B cell (primary cell): ENCODE measurements around the gene TUBA4B. TPM values are rescaled to one million over a fixed set of nuclear protein-coding genes. Genes with fewer than 3 reads are reported as not detected.

Experiments used
- ATAC-seq: fragments of 200-7000 bp; cut with Tn5 transposase; one replicate; pipeline ENCODE4 v1.10.0; 2021; ENCODE audit warnings: low read depth, mild to moderate bottlenecking, moderate number of reproducible peaks, moderate library complexity
- CTCF ChIA-PET: fragments of 350-600 bp; sonication (Branson Sonifier 250); formaldehyde crosslinking; loops from one replicate; lab custom pipeline; 2021; ENCODE audit warnings: antibody characterized with exemption, inconsistent platforms; lab: Charles Lee
- POLR2A ChIA-PET: fragments of 350-600 bp; sonication (Branson Sonifier 250); formaldehyde crosslinking; loops from one replicate; lab custom pipeline; 2021; ENCODE audit warnings: antibody characterized with exemption; lab: Charles Lee
- DNase-seq: peaks from one replicate; pipeline ENCODE4 v3.0.0; 2013
- H2AFZ ChIP-seq: 2 replicates; pipeline ENCODE4 v1.6.1; 2012; ENCODE audit warnings: mild to moderate bottlenecking, low read depth, low read length; ENCODE audit not compliant: insufficient read depth, poor library complexity, severe bottlenecking
- H3K27ac ChIP-seq, 2 donors: 1 replicate in 1 of 2; 2 replicates in 1 of 2; pipeline ENCODE4 v1.5.1; 2012 to 2013; ENCODE audit warnings: low read length in 2 of 2, mild to moderate bottlenecking in 2 of 2, moderate library complexity in 1 of 2
- H3K27me3 ChIP-seq, 4 experiments: fragments of 200-600 bp in 1 of 4; sonication (generic) in 1 of 4; replicated peaks in 1 of 4; 1 replicate in 2 of 4; 2 replicates in 2 of 4; pipeline versions ENCODE4 v1.6.1 to v1.7.0; 2013 to 2016; ENCODE audit warnings: low read length in 3 of 4, mild to moderate bottlenecking in 2 of 4, mixed read lengths in 1 of 4, moderate library complexity in 1 of 4; ENCODE audit not compliant: insufficient read depth in 4 of 4, control insufficient read depth in 3 of 4; ENCODE audit errors: control extremely low read depth in 1 of 4
- H3K36me3 ChIP-seq, 2 experiments: replicated peaks in 1 of 2; 1 replicate in 1 of 2; 2 replicates in 1 of 2; pipeline versions ENCODE4 v1.6.1 to v1.7.1; 2013; ENCODE audit warnings: low read length in 1 of 2; ENCODE audit not compliant: insufficient read depth in 2 of 2, control insufficient read depth in 1 of 2; ENCODE audit errors: control extremely low read depth in 1 of 2, extremely low read depth in 1 of 2
- H3K4me1 ChIP-seq, 2 donors: fragments of 200-600 bp in 1 of 2; sonication (generic) in 1 of 2; 1 replicate in 1 of 2; 2 replicates in 1 of 2; pipeline versions ENCODE4 v1.5.1 to v1.6.1; 2013 to 2017; ENCODE audit warnings: low read length in 2 of 2; ENCODE audit not compliant: control insufficient read depth in 2 of 2, insufficient read depth in 2 of 2
- H3K4me2 ChIP-seq: replicated peaks from 2 replicates; pipeline ENCODE3; 2012; ENCODE audit warnings: mild to moderate bottlenecking, low read depth, low read length; ENCODE audit not compliant: poor library complexity, severe bottlenecking
- H3K4me3 ChIP-seq, 5 experiments: fragments of 200-600 bp in 1 of 5; sonication (generic) in 1 of 5; 1 replicate in 3 of 5; 2 replicates in 2 of 5; pipeline versions ENCODE4 v1.5.1 to v1.7.0; 2011 to 2016; ENCODE audit warnings: low read length in 4 of 5, mild to moderate bottlenecking in 4 of 5, low read depth in 2 of 5, control low read depth in 1 of 5, moderate library complexity in 1 of 5; ENCODE audit not compliant: insufficient read depth in 1 of 5; ENCODE audit errors: control extremely low read depth in 1 of 5, extremely low read depth in 1 of 5
- H3K79me2 ChIP-seq: fragments of 200-600 bp; sonication (generic); one replicate; pipeline ENCODE4 v1.6.0; 2016; ENCODE audit warnings: low read length; ENCODE audit not compliant: control insufficient read depth, insufficient read depth
- H3K9ac ChIP-seq: fragments of 200-600 bp; sonication (generic); 2 replicates; pipeline ENCODE4 v1.6.1; 2017; ENCODE audit warnings: mild to moderate bottlenecking, low read length, moderate library complexity
- H3K9me3 ChIP-seq, 3 donors: one replicate each; pipeline versions ENCODE4 v1.6.1 to v1.7.1; 2013; ENCODE audit warnings: low read length in 2 of 3; ENCODE audit not compliant: control insufficient read depth in 2 of 3, insufficient read depth in 1 of 3; ENCODE audit errors: control extremely low read depth in 1 of 3
- H4K20me1 ChIP-seq: 2 replicates; pipeline ENCODE4 v1.6.0; 2012; ENCODE audit warnings: mild to moderate bottlenecking, low read length; ENCODE audit not compliant: insufficient read depth, control insufficient read depth, poor library complexity, severe bottlenecking
- H3K27ac Mint-ChIP-seq: one replicate; pipeline ENCODE4 v1.8.0; 2021; ENCODE audit warnings: mixed read lengths
- H3K27me3 Mint-ChIP-seq: one replicate; pipeline ENCODE4 v1.8.0; 2021; ENCODE audit warnings: mixed read lengths
- H3K4me1 Mint-ChIP-seq: one replicate; pipeline ENCODE4 v1.8.0; 2021; ENCODE audit warnings: mixed read lengths
- H3K4me3 Mint-ChIP-seq: one replicate; pipeline ENCODE4 v1.8.0; 2021; ENCODE audit warnings: mixed read lengths
- H3K9me3 Mint-ChIP-seq: one replicate; pipeline ENCODE4 v1.8.0; 2022; ENCODE audit warnings: mixed read lengths; ENCODE audit not compliant: insufficient read depth
- EZH2 ChIP-seq: IDR thresholded peaks from 2 replicates; pipeline ENCODE4 v1.6.1; 2012; ENCODE audit warnings: borderline replicate concordance, low read depth, mild to moderate bottlenecking, moderate library complexity, low read length; ENCODE audit not compliant: insufficient read depth, poor library complexity, severe bottlenecking
- WGBS: methylation state at CpG from one replicate; pipeline ENCODE4 v1.1.5; 2013; ENCODE audit warnings: missing lambda C conversion rate; ENCODE audit not compliant: insufficient coverage; 5-methylcytosine and 5-hydroxymethylcytosine counted together
- intact Hi-C: fragments of 100-400 bp; cut with micrococcal nuclease; formaldehyde crosslinking; loops from one replicate; pipeline ENCODE4 v1.10.0; 2022
- polyA plus RNA-seq: library from polyadenylated mRNA; depleted of rRNA; stranded (reverse); fragments of >200 nt; gene quantifications from 2 replicates; pipeline ENCODE4 v1.2.3, GENCODE V29; 2012
- total RNA-seq, 2 donors: library from RNA; stranded (reverse); fragments of 120-200 nt in 1 of 2; gene quantifications; 1 replicate in 1 of 2; 2 replicates in 1 of 2; pipeline versions ENCODE4 v1.2.3 to v1.2.4, GENCODE V29; 2013 to 2022
- TF ChIP-seq, protein P1 (sequence below): fragments of 200-600 bp; IDR thresholded peaks from one replicate; pipeline ENCODE4 v1.8.0; 2022; ENCODE audit warnings: antibody characterized with exemption, mild to moderate bottlenecking

Gene TUBA4B
- total and polyA plus RNA-seq, 2 donors (not counting 1 experiment from before 2014, with no cell fraction given): not detected

DNA sequence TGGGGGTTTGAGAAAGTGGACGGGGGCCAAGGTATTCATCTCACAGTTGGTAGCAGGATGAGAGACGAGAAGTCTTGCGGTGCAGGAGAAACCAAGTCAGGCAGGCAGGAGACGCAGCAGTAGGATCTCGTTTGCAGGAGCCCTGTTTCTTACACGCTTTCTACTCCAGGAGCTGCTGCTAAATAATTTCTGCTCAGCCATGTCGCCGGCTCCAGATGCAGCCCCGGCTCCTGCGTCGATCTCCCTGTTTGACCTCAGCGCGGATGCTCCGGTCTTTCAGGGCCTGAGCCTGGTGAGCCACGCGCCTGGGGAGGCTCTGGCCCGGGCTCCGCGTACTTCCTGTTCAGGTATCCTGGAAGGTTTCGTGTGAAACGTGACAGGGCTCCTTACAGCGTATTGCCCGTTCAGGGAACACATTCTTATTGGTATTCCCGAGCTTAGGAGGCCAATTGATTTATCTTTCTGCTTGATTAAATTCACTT is 22.9 kb upstream of the TUBA4B start:
- 1% methylated on average over 24 of the region's 24 CpGs for WGBS
- Mint-ChIP-seq H3K4me1 (peaks cover 38% of the 10 kb centered on the region), H3K27me3 (no peaks in the 10 kb centered on the region), H3K27ac (peak overlapping the region; percentile 98), H3K4me3 (peak overlapping the region; percentile 99), H3K9me3 (no peaks in the 10 kb centered on the region)
- Histone ChIP-seq H3K9ac (peak overlapping the region; percentile 82), H3K36me3 (peaks cover 5 to 45% of the 10 kb centered on the region in 2 experiments), H4K20me1 (peaks cover 63% of the 10 kb centered on the region), H2AFZ (peak overlapping the region; percentile 78), H3K4me3 (peak overlapping the region; percentile 86 to 98 (median 92)), H3K27me3 (no peaks in the 10 kb centered on the region), H3K9me3 (no peaks in the 10 kb centered on the region), H3K27ac (peak overlapping the region; percentile 74 to 87), H3K4me2 (peak overlapping the region; percentile 93), H3K79me2 (peaks cover 71% of the 10 kb centered on the region), H3K4me1 (peaks cover 17 to 23% of the 10 kb centered on the region in 2 donors)
- TF ChIP-seq EZH2: no peak
- TF ChIP-seq, protein P1, sequence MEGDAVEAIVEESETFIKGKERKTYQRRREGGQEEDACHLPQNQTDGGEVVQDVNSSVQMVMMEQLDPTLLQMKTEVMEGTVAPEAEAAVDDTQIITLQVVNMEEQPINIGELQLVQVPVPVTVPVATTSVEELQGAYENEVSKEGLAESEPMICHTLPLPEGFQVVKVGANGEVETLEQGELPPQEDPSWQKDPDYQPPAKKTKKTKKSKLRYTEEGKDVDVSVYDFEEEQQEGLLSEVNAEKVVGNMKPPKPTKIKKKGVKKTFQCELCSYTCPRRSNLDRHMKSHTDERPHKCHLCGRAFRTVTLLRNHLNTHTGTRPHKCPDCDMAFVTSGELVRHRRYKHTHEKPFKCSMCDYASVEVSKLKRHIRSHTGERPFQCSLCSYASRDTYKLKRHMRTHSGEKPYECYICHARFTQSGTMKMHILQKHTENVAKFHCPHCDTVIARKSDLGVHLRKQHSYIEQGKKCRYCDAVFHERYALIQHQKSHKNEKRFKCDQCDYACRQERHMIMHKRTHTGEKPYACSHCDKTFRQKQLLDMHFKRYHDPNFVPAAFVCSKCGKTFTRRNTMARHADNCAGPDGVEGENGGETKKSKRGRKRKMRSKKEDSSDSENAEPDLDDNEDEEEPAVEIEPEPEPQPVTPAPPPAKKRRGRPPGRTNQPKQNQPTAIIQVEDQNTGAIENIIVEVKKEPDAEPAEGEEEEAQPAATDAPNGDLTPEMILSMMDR: no peak
- ATAC-seq (no peak), DNase-seq (peak; percentile 57)
- ChIA-PET CTCF (interaction anchor here (0.8 to 4.9 kb wide), 14 partner anchors 12 to 158 kb away, joined by 3 to 30 read pairs (median 5); partner anchors contain the start of genes CNPPD1, DNAJB2, GLB1L and STK16), POLR2A (interaction anchor here (0.8 to 3.2 kb wide), 14 partner anchors 9 to 65 kb away, joined by 3 to 56 read pairs (median 10); partner anchors contain the start of genes ABCB6, CNPPD1, DNAJB2 and GLB1L)
- intact Hi-C loops: no loop called here

DNA sequence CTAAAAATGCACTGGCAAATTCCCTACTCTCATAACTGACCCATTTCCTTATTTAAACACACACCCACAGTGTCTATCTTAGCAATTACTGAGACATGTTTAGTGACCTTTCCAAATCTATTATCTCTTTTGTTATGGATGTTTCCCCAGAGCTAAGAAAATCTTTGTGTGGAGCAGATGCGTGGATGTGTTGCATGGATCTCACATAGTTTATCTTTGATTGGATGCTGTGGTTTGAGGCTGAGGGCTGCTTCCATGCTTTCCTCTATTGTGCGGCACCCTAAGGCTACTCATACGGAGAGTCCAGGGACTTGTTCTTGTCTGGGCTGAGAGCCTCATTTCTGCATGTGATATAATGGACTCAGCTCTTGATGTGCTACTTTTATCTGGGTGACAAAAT is 18.7 kb upstream of the TUBA4B start:
- Histone ChIP-seq H3K4me1 (peaks cover 6 to 8% of the 10 kb centered on the region in 2 donors), H2AFZ (no peak overlapping the region), H3K36me3 (peaks cover 2 to 66% of the 10 kb centered on the region in 2 experiments), H3K9me3 (no peaks in the 10 kb centered on the region), H3K4me2 (no peak overlapping the region), H4K20me1 (peaks cover 36% of the 10 kb centered on the region), H3K79me2 (peaks cover 42% of the 10 kb centered on the region), H3K9ac (no peak overlapping the region), H3K4me3 (no peak overlapping the region), H3K27ac (no peak overlapping the region), H3K27me3 (no peaks in the 10 kb centered on the region)
- intact Hi-C loops: no loop called here
- no peak overlapping the region for H3K4me3 Mint-ChIP-seq
- WGBS: 100% methylated on average over 2 of the region's 3 CpGs
- no peaks in the 10 kb centered on the region for H3K9me3 Mint-ChIP-seq
- no peak for ATAC-seq
- H3K27me3 Mint-ChIP-seq: no peaks in the 10 kb centered on the region
- H3K4me1 Mint-ChIP-seq: peaks cover 18% of the 10 kb centered on the region
- POLR2A ChIA-PET: interaction anchor here (0.9 kb wide), 1 partner anchor 20 kb away, joined by 5 read pairs; no protein-coding TSS in a partner anchor
- TF ChIP-seq, protein P1: no peak
- TF ChIP-seq EZH2: no peak
- H3K27ac Mint-ChIP-seq: no peak overlapping the region
- CTCF ChIA-PET: no interaction called here
- DNase-seq: no peak
